ENCODE measurements around the gene THBS2. TPM values are rescaled to one million over a fixed set of nuclear protein-coding genes. Genes with fewer than 3 reads are reported as not detected.
"Not testable (repeated sequence)": the region's sequence is repeated elsewhere in the genome, so short reads cannot be mapped to it uniquely, and the experiment has no call there.

THBS2 gene
- total RNA-seq, 1 donor from 2014 or later = not detected

GRCh38 chr6:169266746-169267591 lies 13.3 kb upstream of the THBS2 start:
- Mint-ChIP-seq H3K27me3 (peaks cover 4% of the 10 kb centered on the region), H3K4me1 (no peaks in the 10 kb centered on the region), H3K4me3 (no peak overlapping the region), H3K36me3 (ENCODE audit: low read depth) (no peaks in the 10 kb centered on the region), H3K9me3 (no peaks in the 10 kb centered on the region), H3K27ac (no peak overlapping the region)
- intact Hi-C loops (cut with micrococcal nuclease) = no loop called here
- no peak for DNase-seq

GRCh38 chr6:169266261-169266660 lies 12.6 kb upstream of the THBS2 start:
- DNase-seq = no peak
- H3K36me3 Mint-ChIP-seq (ENCODE audit: low read depth) = no peaks in the 10 kb centered on the region

GRCh38 chr6:169265486-169266131 lies 12.0 kb upstream of the THBS2 start:
- H3K4me3 Mint-ChIP-seq = no peak overlapping the region
- intact Hi-C loops (cut with micrococcal nuclease) = no loop called here
- no peak overlapping the region for H3K27ac Mint-ChIP-seq
- H3K36me3 Mint-ChIP-seq (ENCODE audit: low read depth) = no peaks in the 10 kb centered on the region
- H3K27me3 Mint-ChIP-seq = no peaks in the 10 kb centered on the region
- no peak for DNase-seq
- H3K9me3 Mint-ChIP-seq = no peaks in the 10 kb centered on the region
- H3K4me1 Mint-ChIP-seq = no peaks in the 10 kb centered on the region

More at GRCh38 chr6:169266261-169266660, 12.6 kb upstream of the THBS2 start:
- Mint-ChIP-seq H3K4me1 (no peaks in the 10 kb centered on the region), H3K27ac (no peak overlapping the region), H3K4me3 (no peak overlapping the region), H3K9me3 (no peaks in the 10 kb centered on the region), H3K27me3 (no peaks in the 10 kb centered on the region)
- intact Hi-C loops (cut with micrococcal nuclease) = no loop called here

- no peak overlapping the region for H3K4me3 Mint-ChIP-seq
- no peak overlapping the region for H3K27ac Mint-ChIP-seq
- H3K9me3 Mint-ChIP-seq = no peaks in the 10 kb centered on the region
These were observed 10.4 kb upstream of the THBS2 start for GRCh38 chr6:169263836-169264608.

GRCh38 chr6:169263374-169263773 lies 9.7 kb upstream of the THBS2 start:
- intact Hi-C loops (cut with micrococcal nuclease) = no loop called here
- Mint-ChIP-seq H3K36me3 (ENCODE audit: low read depth) (no peaks in the 10 kb centered on the region), H3K27ac (no peak overlapping the region), H3K9me3 (no peaks in the 10 kb centered on the region), H3K4me3 (no peak overlapping the region), H3K27me3 (no peaks in the 10 kb centered on the region), H3K4me1 (no peaks in the 10 kb centered on the region)
- DNase-seq = no peak

More at GRCh38 chr6:169263836-169264608, 10.4 kb upstream of the THBS2 start:
- H3K36me3 Mint-ChIP-seq (ENCODE audit: low read depth) = no peaks in the 10 kb centered on the region
- DNase-seq = no peak
- intact Hi-C loops (cut with micrococcal nuclease) = no loop called here
- H3K27me3 Mint-ChIP-seq = no peaks in the 10 kb centered on the region
- H3K4me1 Mint-ChIP-seq = no peaks in the 10 kb centered on the region

GRCh38 chr6:169262602-169263001 lies 9.0 kb upstream of the THBS2 start:
- H3K36me3 Mint-ChIP-seq (ENCODE audit: low read depth); H3K27ac Mint-ChIP-seq; intact Hi-C loops (cut with micrococcal nuclease); DNase-seq; H3K4me1 Mint-ChIP-seq; H3K9me3 Mint-ChIP-seq; H3K27me3 Mint-ChIP-seq; H3K4me3 Mint-ChIP-seq: not testable (repeated sequence)

GRCh38 chr6:169256518-169256917 lies 2.9 kb upstream of the THBS2 start:
- H3K4me1 Mint-ChIP-seq = peaks cover 2% of the 10 kb centered on the region
- no peak overlapping the region for H3K27ac Mint-ChIP-seq
- no peak overlapping the region for H3K4me3 Mint-ChIP-seq
- H3K9me3 Mint-ChIP-seq = no peaks in the 10 kb centered on the region
- H3K36me3 Mint-ChIP-seq (ENCODE audit: low read depth) = no peaks in the 10 kb centered on the region
- intact Hi-C loops (cut with micrococcal nuclease) = no loop called here
- peaks cover 41% of the 10 kb centered on the region for H3K27me3 Mint-ChIP-seq
- DNase-seq = no peak

- no peak overlapping the region for H3K4me3 Mint-ChIP-seq
- intact Hi-C loops (cut with micrococcal nuclease) = no loop called here
- H3K36me3 Mint-ChIP-seq (ENCODE audit: low read depth) = no peaks in the 10 kb centered on the region
- H3K27ac Mint-ChIP-seq = no peak overlapping the region
- H3K27me3 Mint-ChIP-seq = peaks cover 45% of the 10 kb centered on the region
- no peak for DNase-seq
- H3K9me3 Mint-ChIP-seq = no peaks in the 10 kb centered on the region
- H3K4me1 Mint-ChIP-seq = peaks cover 2% of the 10 kb centered on the region
These were observed 2.4 kb upstream of the THBS2 start for GRCh38 chr6:169256061-169256460.

GRCh38 chr6:169255643-169256042 lies 2.0 kb upstream of the THBS2 start:
- intact Hi-C loops (cut with micrococcal nuclease) = no loop called here
- Mint-ChIP-seq H3K27me3 (peaks cover 48% of the 10 kb centered on the region), H3K9me3 (no peaks in the 10 kb centered on the region), H3K4me1 (peaks cover 2% of the 10 kb centered on the region), H3K4me3 (no peak overlapping the region), H3K27ac (no peak overlapping the region), H3K36me3 (ENCODE audit: low read depth) (no peaks in the 10 kb centered on the region)
- no peak for DNase-seq

GRCh38 chr6:169254456-169255316 lies 1.0 kb upstream of the THBS2 start:
- Mint-ChIP-seq H3K27me3 (peaks cover 51% of the 10 kb centered on the region), H3K4me3 (no peak overlapping the region), H3K27ac (no peak overlapping the region), H3K36me3 (ENCODE audit: low read depth) (no peaks in the 10 kb centered on the region), H3K4me1 (peaks cover 2% of the 10 kb centered on the region), H3K9me3 (no peaks in the 10 kb centered on the region)
- intact Hi-C loops (cut with micrococcal nuclease) = no loop called here
- no peak for DNase-seq

- DNase-seq = no peak
- intact Hi-C loops (cut with micrococcal nuclease) = no loop called here
- no peak overlapping the region for H3K4me3 Mint-ChIP-seq
- peaks cover 51% of the 10 kb centered on the region for H3K27me3 Mint-ChIP-seq
- H3K4me1 Mint-ChIP-seq = peaks cover 2% of the 10 kb centered on the region
- peaks cover 5% of the 10 kb centered on the region for H3K9me3 Mint-ChIP-seq
- no peaks in the 10 kb centered on the region for H3K36me3 Mint-ChIP-seq (ENCODE audit: low read depth)
- H3K27ac Mint-ChIP-seq = no peak overlapping the region
These were observed 999 bp downstream of the THBS2 start for GRCh38 chr6:169252505-169253189.

GRCh38 chr6:169251822-169252504 lies 1.7 kb downstream of the THBS2 start:
- no peak overlapping the region for H3K27ac Mint-ChIP-seq

More at GRCh38 chr6:169251822-169252504, 1.7 kb downstream of the THBS2 start:
- intact Hi-C loops (cut with micrococcal nuclease) = no loop called here
- DNase-seq = no peak
- Mint-ChIP-seq H3K4me1 (peaks cover 2% of the 10 kb centered on the region), H3K36me3 (ENCODE audit: low read depth) (no peaks in the 10 kb centered on the region), H3K4me3 (no peak overlapping the region), H3K27me3 (peaks cover 49% of the 10 kb centered on the region), H3K9me3 (peaks cover 10% of the 10 kb centered on the region)
